Measurements from ENCODE around the gene LTBP4.

The LTBP4 gene

GRCh38 chr19:40668991-40669614 is 67.9 kb downstream of the LTBP4 start:
- no peak for DNase-seq

- DNase-seq: no peak
Observed at GRCh38 chr19:40671404-40671803, 70.2 kb downstream of the LTBP4 start.

DNA sequence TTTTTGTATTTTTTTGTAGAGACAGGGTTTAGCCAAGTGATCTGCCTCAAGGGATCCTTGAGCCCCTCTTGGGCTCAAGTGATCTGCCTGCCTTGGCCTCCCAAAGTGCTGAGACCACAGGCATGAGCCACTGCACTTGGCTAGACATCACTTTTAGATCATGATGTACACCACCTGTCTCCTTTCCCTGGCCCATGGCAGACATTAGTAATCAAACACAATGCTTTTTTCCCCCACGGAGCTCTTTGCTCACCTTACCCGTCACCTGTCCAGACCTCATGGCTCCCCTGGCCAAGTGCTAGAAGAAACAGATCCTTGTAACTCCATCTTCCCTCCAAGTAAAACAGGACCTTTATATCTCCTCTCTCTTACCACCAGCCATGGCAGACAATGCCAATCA is 70.9 kb downstream of the LTBP4 start:
- no peak for DNase-seq

- no peak for DNase-seq
Observed at GRCh38 chr19:40672573-40673299, 71.6 kb downstream of the LTBP4 start.

GRCh38 chr19:40673397-40673796 is 72.2 kb downstream of the LTBP4 start:
- DNase-seq: no peak

DNA sequence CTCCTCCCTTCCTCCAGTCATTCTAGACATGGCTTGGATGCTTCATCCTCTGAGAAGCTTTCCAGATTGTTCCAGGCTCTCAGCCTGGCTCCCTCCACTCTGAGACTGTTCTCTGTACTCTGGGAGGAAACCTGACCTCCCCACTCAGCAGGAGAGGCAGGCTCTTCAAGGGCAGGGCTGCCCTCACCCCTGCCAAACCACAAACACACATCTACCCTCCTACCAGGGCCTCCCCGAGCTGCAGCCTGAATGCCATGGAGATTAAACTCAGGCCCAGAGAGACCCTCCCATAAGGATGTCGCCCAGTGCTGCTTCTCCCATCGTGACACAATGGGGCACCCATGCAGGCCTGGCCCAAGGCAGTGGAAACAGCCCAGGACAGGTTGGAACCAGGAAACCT is 73.1 kb downstream of the LTBP4 start:
- no peak for DNase-seq

DNA sequence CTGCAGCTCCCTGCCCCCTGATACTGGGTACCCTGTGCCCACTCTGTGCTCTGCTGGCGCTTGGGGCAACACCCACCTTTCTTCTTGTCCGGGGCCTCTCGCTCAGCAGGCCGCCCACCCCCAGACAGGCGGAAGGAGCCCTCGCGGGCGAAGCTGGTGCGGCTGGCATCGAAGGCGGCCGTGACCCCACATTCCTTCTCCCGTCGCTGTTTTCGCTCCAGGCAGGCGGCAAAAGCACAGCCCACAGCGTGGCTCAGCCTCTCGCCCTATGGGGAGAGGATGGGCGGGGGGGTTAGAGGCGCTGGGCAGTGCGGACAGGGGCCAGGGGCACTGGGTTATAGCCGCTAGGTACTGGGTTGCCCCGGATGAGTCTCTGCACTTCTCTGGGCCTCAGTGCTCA is 76.0 kb downstream of the LTBP4 start:
- no peak for DNase-seq

Measured in activated CD8-positive, alpha-beta memory T cell treated with anti-CD3 and anti-CD28 coated beads, Interleukin-2, amount 50 U/mL, for 4 hours (primary cell).